Astrocyte (in vitro differentiated cells and primary cell): ENCODE data around the gene EGFR.

Source experiments
- EZH2 ChIP-seq: IDR thresholded peaks from 2 replicates; pipeline ENCODE4 v1.6.1; 2012; ENCODE audit warnings: mild to moderate bottlenecking, low read length, inconsistent platforms; ENCODE audit not compliant: insufficient read depth
- TF ChIP-seq, protein P1 (sequence below): IDR thresholded peaks from 2 replicates; pipeline ENCODE4 v1.5.1; 2011; ENCODE audit warnings: low read depth, mild to moderate bottlenecking, inconsistent platforms, low read length, moderate library complexity; ENCODE audit not compliant: insufficient read depth

DNA sequence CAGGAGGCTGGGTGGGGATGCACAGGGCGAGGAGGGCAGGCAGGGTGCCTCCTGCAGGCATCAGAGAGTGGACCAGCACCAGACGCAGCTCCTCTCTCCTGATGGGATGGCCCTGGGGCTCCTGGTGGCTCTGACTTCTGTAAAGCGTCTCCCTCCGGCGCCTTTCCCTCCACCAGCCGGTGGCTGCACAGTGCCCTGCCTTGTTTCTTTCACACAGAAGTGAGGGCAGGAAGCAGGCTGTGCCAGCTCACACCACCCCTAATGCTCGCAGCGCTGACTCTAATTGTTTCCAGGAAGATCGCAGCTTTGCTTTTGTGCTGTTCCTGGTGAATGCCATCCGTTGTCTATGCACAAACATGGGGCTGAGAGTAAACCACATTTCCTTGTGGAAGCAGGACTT is 194.0 kb downstream of the EGFR start:
- TF ChIP-seq, protein P1, sequence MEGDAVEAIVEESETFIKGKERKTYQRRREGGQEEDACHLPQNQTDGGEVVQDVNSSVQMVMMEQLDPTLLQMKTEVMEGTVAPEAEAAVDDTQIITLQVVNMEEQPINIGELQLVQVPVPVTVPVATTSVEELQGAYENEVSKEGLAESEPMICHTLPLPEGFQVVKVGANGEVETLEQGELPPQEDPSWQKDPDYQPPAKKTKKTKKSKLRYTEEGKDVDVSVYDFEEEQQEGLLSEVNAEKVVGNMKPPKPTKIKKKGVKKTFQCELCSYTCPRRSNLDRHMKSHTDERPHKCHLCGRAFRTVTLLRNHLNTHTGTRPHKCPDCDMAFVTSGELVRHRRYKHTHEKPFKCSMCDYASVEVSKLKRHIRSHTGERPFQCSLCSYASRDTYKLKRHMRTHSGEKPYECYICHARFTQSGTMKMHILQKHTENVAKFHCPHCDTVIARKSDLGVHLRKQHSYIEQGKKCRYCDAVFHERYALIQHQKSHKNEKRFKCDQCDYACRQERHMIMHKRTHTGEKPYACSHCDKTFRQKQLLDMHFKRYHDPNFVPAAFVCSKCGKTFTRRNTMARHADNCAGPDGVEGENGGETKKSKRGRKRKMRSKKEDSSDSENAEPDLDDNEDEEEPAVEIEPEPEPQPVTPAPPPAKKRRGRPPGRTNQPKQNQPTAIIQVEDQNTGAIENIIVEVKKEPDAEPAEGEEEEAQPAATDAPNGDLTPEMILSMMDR = no peak
- no peak for TF ChIP-seq EZH2
